ENCODE results near the gene PPP2R2C. TPM values are rescaled to one million over a fixed set of nuclear protein-coding genes. Genes with fewer than 3 reads are reported as not detected.

The PPP2R2C gene
- total and polyA plus RNA-seq, 2 of the 4 experiments (the other 2 are of a cell fraction), result 0.03 TPM; not detected in 1

GRCh38 chr4:6322067-6322760 is 150.2 kb downstream of the PPP2R2C start:
- Histone ChIP-seq H3K4me2 (ENCODE audit: low read depth, low read length) (no peak overlapping the region), H3K9me3 (ENCODE audit: control insufficient read depth, insufficient read depth, low read length) (peaks cover 3% of the 10 kb centered on the region), H4K8ac (ENCODE audit: low read depth in 2 of 2, low read length in 2 of 2) (no peak overlapping the region), H2BK5ac (ENCODE audit: low read depth, low read length, poor library complexity, severe bottlenecking) (no peak overlapping the region), H3K27me3 (ENCODE audit: control insufficient read depth, insufficient read depth, low read length) (peaks cover 22% of the 10 kb centered on the region), H3K23ac (ENCODE audit: low read depth, low read length) (no peak overlapping the region), H3K79me1 (ENCODE audit: low read depth in 1 of 2, low read length in 2 of 2) (no peaks in the 10 kb centered on the region), H4K5ac (ENCODE audit: low read depth, low read length) (no peak overlapping the region), H4K91ac (ENCODE audit: insufficient read depth, low read depth, low read length) (no peak overlapping the region), H3K4me1 (ENCODE audit: control insufficient read depth, insufficient read depth, low read length) (no peaks in the 10 kb centered on the region), H2BK15ac (ENCODE audit: low read depth, low read length) (no peak overlapping the region), H2AK5ac (ENCODE audit: low read depth, low read length) (no peak overlapping the region), H2AK9ac (replicated peaks; ENCODE audit: low read depth, low read length, poor library complexity) (no peak overlapping the region), H3K56ac (ENCODE audit: extremely low read depth, insufficient read depth, low read length) (no peak overlapping the region), H4K20me1 (ENCODE audit: insufficient read depth, low read length) (no peaks in the 10 kb centered on the region), H3K4ac (ENCODE audit: low read depth, low read length) (no peak overlapping the region), H3K18ac (ENCODE audit: low read depth, low read length) (no peak overlapping the region), H2AFZ (replicated peaks; ENCODE audit: low read length, poor library complexity) (no peak overlapping the region), H2BK120ac (ENCODE audit: low read depth, low read length) (no peak overlapping the region), H3K9me1 (ENCODE audit: insufficient read depth, low read length) (no peaks in the 10 kb centered on the region), H2BK20ac (ENCODE audit: low read depth, low read length) (no peak overlapping the region), H3K27ac (ENCODE audit: insufficient read depth, low read length) (no peak overlapping the region), H3K4me3 (ENCODE audit: insufficient read depth, low read depth, low read length) (no peak overlapping the region), H3K36me3 (ENCODE audit: control insufficient read depth, insufficient read depth, low read length) (no peaks in the 10 kb centered on the region), H3K9ac (ENCODE audit: low read depth, low read length) (no peak overlapping the region), H3K14ac (replicated peaks; ENCODE audit: low read depth, low read length) (no peak overlapping the region)
- ChIA-PET CTCF (interaction anchor here (0.9 to 1.3 kb wide), 2 partner anchors 9 to 72 kb away, joined by 3 to 9 read pairs; no protein-coding TSS in a partner anchor), POLR2A (ENCODE audit: unreplicated experiment) (no interaction called here)
- no TSS peak for BruUV-seq (replicated peaks)
- DNase-seq, result no peak
- no peak for ATAC-seq (ENCODE audit: low read depth)
- no peak for TF ChIP-seq CHD1 (IDR thresholded peaks at IDR 0.05; ENCODE audit: low read depth, low read length)
- intact Hi-C loops (cut with micrococcal nuclease), result no loop called here
- in situ Hi-C loops (cut with MboI; ENCODE audit: low sequenced_read_pairs), result loop anchor here (10.0 kb wide), 1 partner anchor 327 kb away; no protein-coding TSS in a partner anchor
- WGBS, 2 experiments (ENCODE audit: extremely low coverage in 2 of 2, insufficient read length in 1 of 2), result 78% methylated on average over 3 of the region's 23 CpGs; no CpG with 5 or more reads in 1 of the 2 experiments
- dilution Hi-C loops (cut with HindIII; ENCODE audit: low sequenced_read_pairs, unreplicated experiment), result no loop called here

Measured in IMR-90 (cell line).